Placental epithelial cell (primary cell): ENCODE measurements around the gene LARP7. TPM values are rescaled to one million over a fixed set of nuclear protein-coding genes. Genes with fewer than 3 reads are reported as not detected.

Experiments
- small RNA-seq: library from RNA; depleted of rRNA; stranded (forward); fragments of <200 nt; gene quantifications from one replicate; pipeline ENCODE3, GENCODE V24; 2012
- total RNA-seq: library from RNA; depleted of rRNA; stranded (reverse); fragments of >200 nt; gene quantifications from 2 replicates; pipeline ENCODE4 v1.2.3, GENCODE V29; 2012

Gene LARP7
- total RNA-seq = 17.9 and 35.7 TPM in 2 replicates

DNA sequence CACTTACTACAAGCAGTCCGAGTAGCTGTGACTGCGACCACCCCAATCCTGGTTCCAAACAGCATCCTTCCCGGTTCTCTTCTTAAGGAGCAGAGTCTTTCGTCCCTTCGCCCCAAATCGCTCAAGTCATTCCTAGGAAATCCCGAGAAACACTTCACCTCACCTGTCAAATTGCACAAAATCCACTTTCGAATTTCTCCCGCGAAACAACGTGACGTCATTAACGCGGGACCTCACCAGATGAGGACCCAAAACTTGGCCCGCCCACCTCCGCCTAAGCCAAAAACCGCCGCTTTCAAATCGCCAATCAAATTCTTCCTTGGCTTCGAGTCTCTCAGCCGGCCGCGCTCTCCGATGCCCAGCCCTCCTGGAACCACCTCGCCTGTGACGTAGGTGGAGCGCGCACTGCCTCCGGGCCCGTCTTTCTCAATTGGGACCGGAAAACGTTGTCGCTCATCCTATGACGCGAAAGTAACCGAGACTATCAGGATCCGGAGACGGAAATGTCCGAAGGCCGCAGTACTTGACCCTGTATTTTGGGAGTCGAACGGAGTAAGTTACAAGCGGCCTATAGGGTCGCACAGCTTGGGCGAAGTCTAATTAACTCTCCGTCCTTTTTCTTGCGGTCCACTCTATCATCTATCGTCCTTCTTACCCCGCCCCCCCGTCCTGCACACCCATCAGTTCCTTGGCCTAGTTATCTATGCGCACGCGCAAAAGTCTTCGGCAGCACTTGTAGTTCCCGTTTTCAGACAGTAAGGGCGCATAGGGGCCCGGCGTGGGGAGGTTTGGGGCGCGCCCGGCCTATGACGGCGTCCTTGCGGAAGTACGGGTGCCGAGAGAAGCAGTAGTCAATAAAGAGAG is at the start of gene LARP7, which contains the start of gene ZGRF1:
TSS of gene LARP7 (plus strand) at position 456 of the 864 bp plus-strand sequence. CDS start 7,527 bp downstream, outside the sequence.
TSS of gene ZGRF1 (minus strand) at position 222 of the 864 bp plus-strand sequence. CDS start 3,733 bp downstream, outside the sequence.

Small RNA genes within 50 kb of the gene (small RNA-seq; reads per million reads assigned to genes)
- gene MIR302A (0.12 reads per million), gene MIR302C (not detected), gene MIR302D (not detected), gene MIR367 (not detected), gene WRBP1 (not detected)

Other genes with a start within 250 kb of the LARP7 start
- gene NEUROG2, start 121.0 kb upstream of the LARP7 start, total RNA-seq = not detected in 2 replicates
- 7.4 and 7.5 TPM in 2 replicates for gene ZGRF1, start 234 bp upstream of the LARP7 start, total RNA-seq